ENCODE data around the gene SLC39A9. TPM values are rescaled to one million over a fixed set of nuclear protein-coding genes. Genes with fewer than 3 reads are reported as not detected.

Gene SLC39A9
- total and polyA plus RNA-seq, 4 donors: 20.5 to 74.9 (median 43.4) TPM

DNA sequence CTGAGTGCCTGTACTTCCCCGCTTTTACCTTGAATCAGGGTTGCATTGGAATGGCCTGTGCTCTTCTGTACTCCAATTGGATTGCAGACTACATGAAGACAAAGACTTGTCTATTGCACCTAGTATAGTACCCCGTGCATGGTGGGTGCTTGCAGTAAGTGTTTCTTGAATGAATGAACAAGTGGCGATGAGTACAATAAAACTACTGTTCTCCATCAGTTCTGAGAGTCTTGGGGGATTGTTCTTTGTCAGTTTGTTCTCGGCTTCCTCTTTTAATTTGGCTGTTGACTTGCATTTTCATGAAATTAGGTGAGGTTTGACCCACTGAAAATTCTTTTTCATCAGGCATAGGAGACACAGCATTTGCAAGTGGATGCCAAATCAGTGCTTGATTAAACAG, 34.5 kb upstream of the SLC39A9 start:
- Histone ChIP-seq H3K27me3 (ENCODE audit: control insufficient read depth in 3 of 3, insufficient read depth in 3 of 3, low read length in 2 of 3) (peaks cover 0 to 3% (median 0%) of the 10 kb centered on the region in 3 donors), H3K27ac (ENCODE audit: low read depth in 1 of 2, low read length in 1 of 2) (no peak overlapping the region), H3K36me3 (ENCODE audit: control insufficient read depth in 4 of 4, insufficient read depth in 4 of 4, low read length in 4 of 4) (no peaks in the 10 kb centered on the region), H3K9ac (ENCODE audit: insufficient read depth in 1 of 2, low read length in 2 of 2) (no peak overlapping the region), H3K4me1 (ENCODE audit: control insufficient read depth in 5 of 5, insufficient read depth in 5 of 5, low read length in 5 of 5) (no peaks in the 10 kb centered on the region), H3K9me3 (ENCODE audit: control insufficient read depth in 4 of 4, insufficient read depth in 3 of 4, low read length in 3 of 4) (no peaks in the 10 kb centered on the region), H3K4me3 (no peak overlapping the region)
- no peak for DNase-seq
- no peak for ATAC-seq (ENCODE audit: insufficient read depth, low FRiP score)
- TF ChIP-seq, protein P1, sequence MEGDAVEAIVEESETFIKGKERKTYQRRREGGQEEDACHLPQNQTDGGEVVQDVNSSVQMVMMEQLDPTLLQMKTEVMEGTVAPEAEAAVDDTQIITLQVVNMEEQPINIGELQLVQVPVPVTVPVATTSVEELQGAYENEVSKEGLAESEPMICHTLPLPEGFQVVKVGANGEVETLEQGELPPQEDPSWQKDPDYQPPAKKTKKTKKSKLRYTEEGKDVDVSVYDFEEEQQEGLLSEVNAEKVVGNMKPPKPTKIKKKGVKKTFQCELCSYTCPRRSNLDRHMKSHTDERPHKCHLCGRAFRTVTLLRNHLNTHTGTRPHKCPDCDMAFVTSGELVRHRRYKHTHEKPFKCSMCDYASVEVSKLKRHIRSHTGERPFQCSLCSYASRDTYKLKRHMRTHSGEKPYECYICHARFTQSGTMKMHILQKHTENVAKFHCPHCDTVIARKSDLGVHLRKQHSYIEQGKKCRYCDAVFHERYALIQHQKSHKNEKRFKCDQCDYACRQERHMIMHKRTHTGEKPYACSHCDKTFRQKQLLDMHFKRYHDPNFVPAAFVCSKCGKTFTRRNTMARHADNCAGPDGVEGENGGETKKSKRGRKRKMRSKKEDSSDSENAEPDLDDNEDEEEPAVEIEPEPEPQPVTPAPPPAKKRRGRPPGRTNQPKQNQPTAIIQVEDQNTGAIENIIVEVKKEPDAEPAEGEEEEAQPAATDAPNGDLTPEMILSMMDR (IDR thresholded peaks at IDR 0.05; ENCODE audit: control extremely low read depth, extremely low read depth): no peak
- 84 to 90% methylated on average over 4 of the region's 4 CpGs for WGBS, 2 donors

DNA sequence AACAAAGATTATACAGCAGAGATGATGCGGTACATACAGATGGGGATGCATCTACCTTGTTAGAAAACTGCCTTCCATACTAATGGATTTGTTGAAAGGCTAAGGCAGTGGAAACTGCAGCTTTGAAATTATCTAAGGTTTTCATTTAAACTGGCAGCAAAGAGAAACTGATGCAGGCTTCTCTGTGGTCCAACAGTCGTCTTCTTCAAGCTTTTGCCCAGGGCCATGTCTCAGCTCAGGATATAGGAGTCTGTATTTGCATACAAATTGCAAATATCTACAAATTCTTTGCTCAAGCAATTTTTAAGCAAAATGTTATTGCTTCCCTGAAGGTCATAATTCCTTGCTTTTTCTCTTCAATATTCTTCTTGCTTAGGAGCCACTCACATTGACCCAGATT, 34.1 kb upstream of the SLC39A9 start:
- peaks cover 0 to 3% (median 0%) of the 10 kb centered on the region in 3 donors for H3K27me3 ChIP-seq (ENCODE audit: control insufficient read depth in 3 of 3, insufficient read depth in 3 of 3, low read length in 2 of 3)
- TF ChIP-seq, protein P1 (IDR thresholded peaks at IDR 0.05; ENCODE audit: control extremely low read depth, extremely low read depth): no peak
- WGBS, 2 donors: 94 to 96% methylated on average over 2 of the region's 2 CpGs
- H3K36me3 ChIP-seq (ENCODE audit: control insufficient read depth in 4 of 4, insufficient read depth in 4 of 4, low read length in 4 of 4): no peaks in the 10 kb centered on the region
- DNase-seq: no peak
- H3K4me1 ChIP-seq (ENCODE audit: control insufficient read depth in 5 of 5, insufficient read depth in 5 of 5, low read length in 5 of 5): no peaks in the 10 kb centered on the region
- no peak overlapping the region for H3K27ac ChIP-seq (ENCODE audit: low read depth in 1 of 2, low read length in 1 of 2)
- no peaks in the 10 kb centered on the region for H3K9me3 ChIP-seq (ENCODE audit: control insufficient read depth in 4 of 4, insufficient read depth in 3 of 4, low read length in 3 of 4)
- no peak overlapping the region for H3K9ac ChIP-seq (ENCODE audit: insufficient read depth in 1 of 2, low read length in 2 of 2)
- no peak overlapping the region for H3K4me3 ChIP-seq
- no peak for ATAC-seq (ENCODE audit: insufficient read depth, low FRiP score)

DNA sequence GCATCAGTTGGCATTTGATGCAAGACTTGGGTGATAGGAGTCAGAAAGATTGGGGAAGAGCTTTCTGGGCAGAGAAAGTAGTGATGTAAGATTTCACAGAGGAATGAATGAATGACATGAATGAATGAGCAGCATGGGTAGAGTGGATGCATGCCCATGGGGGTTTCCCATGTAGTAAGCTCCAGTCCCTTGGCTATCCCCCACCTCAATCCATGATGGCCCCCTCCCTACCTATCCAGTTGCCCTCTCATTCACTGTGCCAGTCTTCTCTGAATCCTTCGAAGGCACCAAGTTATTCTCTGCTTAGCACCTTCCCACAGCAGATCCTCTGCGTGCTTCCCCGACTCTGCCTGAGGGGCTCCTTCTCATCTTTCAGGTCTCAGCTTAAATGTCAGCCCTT, 32.4 kb upstream of the SLC39A9 start:
- H3K27ac ChIP-seq (ENCODE audit: low read depth in 1 of 2, low read length in 1 of 2): no peak overlapping the region
- TF ChIP-seq, protein P1 (IDR thresholded peaks at IDR 0.05; ENCODE audit: control extremely low read depth, extremely low read depth): no peak

DNA sequence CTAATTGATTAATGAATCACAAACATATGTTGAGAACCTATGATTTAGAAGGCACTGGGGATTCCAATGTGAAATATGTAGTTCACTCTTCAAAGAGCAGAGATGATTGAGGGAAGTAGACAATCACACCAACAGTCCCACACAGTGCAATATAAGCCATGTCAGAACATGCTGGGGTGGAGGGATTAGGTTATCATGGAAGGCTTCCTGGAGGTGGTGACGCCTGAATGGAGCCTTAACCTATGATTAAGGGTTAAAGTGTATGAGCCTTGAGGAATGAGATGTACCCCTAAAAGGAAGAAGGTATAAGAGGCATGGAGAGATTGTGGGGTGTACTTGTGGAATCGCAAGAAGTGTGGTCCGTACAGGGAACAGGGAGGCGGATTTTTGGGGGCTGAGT, 31.7 kb upstream of the SLC39A9 start:
- no peaks in the 10 kb centered on the region for H3K4me1 ChIP-seq (ENCODE audit: control insufficient read depth in 5 of 5, insufficient read depth in 5 of 5, low read length in 5 of 5)
- DNase-seq (no peak), ATAC-seq (ENCODE audit: insufficient read depth, low FRiP score) (no peak)
- no peak overlapping the region for H3K4me3 ChIP-seq
- peaks cover 0 to 3% (median 0%) of the 10 kb centered on the region in 3 donors for H3K27me3 ChIP-seq (ENCODE audit: control insufficient read depth in 3 of 3, insufficient read depth in 3 of 3, low read length in 2 of 3)
- TF ChIP-seq, protein P1 (IDR thresholded peaks at IDR 0.05; ENCODE audit: control extremely low read depth, extremely low read depth): no peak
- H3K36me3 ChIP-seq (ENCODE audit: control insufficient read depth in 4 of 4, insufficient read depth in 4 of 4, low read length in 4 of 4): no peaks in the 10 kb centered on the region
- no peak overlapping the region for H3K9ac ChIP-seq (ENCODE audit: insufficient read depth in 1 of 2, low read length in 2 of 2)
- H3K27ac ChIP-seq (ENCODE audit: low read depth in 1 of 2, low read length in 1 of 2): no peak overlapping the region
- WGBS, 2 donors: 96 to 97% methylated on average over 4 of the region's 4 CpGs
- H3K9me3 ChIP-seq (ENCODE audit: control insufficient read depth in 4 of 4, insufficient read depth in 3 of 4, low read length in 3 of 4): no peaks in the 10 kb centered on the region

More for the DNA sequence above, 32.4 kb upstream of the SLC39A9 start:
- DNase-seq (no peak), ATAC-seq (ENCODE audit: insufficient read depth, low FRiP score) (no peak)
- H3K4me3 ChIP-seq: no peak overlapping the region
- WGBS, 2 donors: 66 to 85% methylated on average over 3 of the region's 3 CpGs
- H3K4me1 ChIP-seq (ENCODE audit: control insufficient read depth in 5 of 5, insufficient read depth in 5 of 5, low read length in 5 of 5): no peaks in the 10 kb centered on the region
- H3K27me3 ChIP-seq (ENCODE audit: control insufficient read depth in 3 of 3, insufficient read depth in 3 of 3, low read length in 2 of 3): peaks cover 0 to 3% (median 0%) of the 10 kb centered on the region in 3 donors
- H3K9ac ChIP-seq (ENCODE audit: insufficient read depth in 1 of 2, low read length in 2 of 2): no peak overlapping the region
- no peaks in the 10 kb centered on the region for H3K36me3 ChIP-seq (ENCODE audit: control insufficient read depth in 4 of 4, insufficient read depth in 4 of 4, low read length in 4 of 4)
- no peaks in the 10 kb centered on the region for H3K9me3 ChIP-seq (ENCODE audit: control insufficient read depth in 4 of 4, insufficient read depth in 3 of 4, low read length in 3 of 4)

Data from lung (tissue), 12 donors.